UCSD-AML1 (cell line): Measurements from ENCODE around the gene NPTN.

Experiments used
- DNase-seq: peaks from one replicate; lab custom pipeline; 2025; ENCODE audit not compliant: unreplicated experiment; lab: John Stamatoyannopoulos, UW

The NPTN gene

GRCh38 chr15:73632670-73633058 lies 525 bp downstream of the NPTN start:
- DNase-seq: peak; percentile 45

GRCh38 chr15:73631915-73632669 lies 1.1 kb downstream of the NPTN start:
- peak; percentile 29 for DNase-seq

- DNase-seq: no peak
Measured at GRCh38 chr15:73630921-73631362, 2.2 kb downstream of the NPTN start.

- no peak for DNase-seq
Measured at GRCh38 chr15:73629798-73630429, 3.3 kb downstream of the NPTN start.

DNA sequence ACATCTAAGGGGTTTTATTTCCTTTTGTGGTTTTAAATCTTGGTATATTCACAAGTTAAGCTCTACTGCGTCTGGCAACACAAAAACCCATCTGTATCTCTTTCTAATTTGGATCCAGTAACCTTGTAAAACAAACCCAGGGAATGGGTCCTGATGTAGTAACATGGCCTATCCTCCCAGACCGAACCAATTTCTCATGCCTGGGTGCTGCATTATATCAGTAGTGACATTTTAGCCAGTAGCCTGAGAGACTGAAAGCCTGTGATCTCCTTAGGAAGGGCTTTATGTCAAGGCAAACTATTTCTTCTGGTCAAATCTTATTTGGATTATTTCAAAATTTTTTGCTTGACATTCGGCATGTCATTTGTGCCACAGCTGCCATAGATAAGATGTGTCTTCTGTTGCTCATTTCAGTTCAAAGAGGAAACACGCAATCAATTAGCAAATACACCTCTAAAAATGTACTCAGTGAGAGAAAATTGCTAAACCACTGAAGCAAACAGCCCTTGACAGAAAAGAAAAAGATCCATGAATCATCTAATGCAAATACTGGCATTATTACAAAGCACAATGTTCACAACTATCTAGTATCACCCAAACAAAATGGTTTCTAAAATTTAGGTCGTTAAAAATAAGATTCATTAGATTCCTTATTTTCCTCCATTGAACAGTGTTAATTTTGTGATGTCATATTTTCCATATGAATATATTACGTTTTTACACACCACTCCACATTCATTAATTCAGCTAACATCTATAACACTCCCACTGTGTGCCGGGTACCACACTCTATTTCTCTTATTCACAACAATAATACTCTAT lies 4.0 kb downstream of the NPTN start:
- DNase-seq: no peak

- no peak for DNase-seq
Measured at GRCh38 chr15:73628102-73628501, 5.1 kb downstream of the NPTN start.

GRCh38 chr15:73626072-73626471 lies 7.1 kb downstream of the NPTN start:
- no peak for DNase-seq

- DNase-seq: no peak
Measured at GRCh38 chr15:73624530-73624929, 8.7 kb downstream of the NPTN start.

DNA sequence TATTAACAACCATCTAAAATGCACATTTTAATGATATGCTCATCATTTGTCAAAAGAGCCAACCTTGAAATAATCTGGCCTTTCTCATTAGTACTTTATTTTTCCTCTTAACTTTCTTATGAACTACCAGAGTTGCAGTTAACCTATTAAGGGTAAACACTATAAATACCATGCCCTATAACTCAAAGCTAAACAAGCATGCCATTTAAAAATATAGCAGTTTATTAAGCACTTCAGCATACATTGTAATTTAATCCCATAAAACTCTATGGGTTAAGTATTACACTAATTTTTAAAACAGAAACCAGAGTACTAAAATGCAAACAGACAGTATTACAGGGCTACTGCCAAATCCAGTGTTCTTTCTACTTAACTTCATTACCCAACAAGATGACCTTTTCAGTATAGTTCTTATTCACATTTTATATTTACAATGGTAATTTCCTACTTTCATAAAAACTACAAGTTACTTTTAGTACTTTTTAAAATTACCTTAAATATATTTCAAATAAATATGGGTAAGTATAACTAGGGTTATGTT lies 11.8 kb downstream of the NPTN start:
- DNase-seq: no peak

GRCh38 chr15:73620078-73620477 lies 13.1 kb downstream of the NPTN start:
- DNase-seq: no peak

DNA sequence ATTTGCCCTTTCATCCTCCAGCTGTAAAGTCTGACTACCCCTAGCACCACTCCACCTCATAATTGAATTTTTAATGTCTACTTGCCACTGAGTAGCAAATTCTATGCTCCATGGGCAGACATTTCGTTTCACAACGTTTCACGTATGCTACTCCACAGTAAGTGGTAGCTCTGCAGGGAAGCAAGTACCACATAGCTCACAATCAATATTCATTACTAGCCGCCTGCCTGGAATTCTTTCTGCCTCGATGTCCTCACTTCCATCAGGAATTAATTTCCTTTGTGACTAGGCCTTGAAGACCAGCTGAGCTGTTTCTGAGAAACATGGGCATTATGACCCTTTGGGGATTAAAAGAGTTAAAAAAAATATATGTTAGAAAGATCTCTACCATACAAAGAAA lies 15.3 kb downstream of the NPTN start:
- no peak for DNase-seq

GRCh38 chr15:73617301-73617831 lies 15.8 kb downstream of the NPTN start:
- no peak for DNase-seq

DNA sequence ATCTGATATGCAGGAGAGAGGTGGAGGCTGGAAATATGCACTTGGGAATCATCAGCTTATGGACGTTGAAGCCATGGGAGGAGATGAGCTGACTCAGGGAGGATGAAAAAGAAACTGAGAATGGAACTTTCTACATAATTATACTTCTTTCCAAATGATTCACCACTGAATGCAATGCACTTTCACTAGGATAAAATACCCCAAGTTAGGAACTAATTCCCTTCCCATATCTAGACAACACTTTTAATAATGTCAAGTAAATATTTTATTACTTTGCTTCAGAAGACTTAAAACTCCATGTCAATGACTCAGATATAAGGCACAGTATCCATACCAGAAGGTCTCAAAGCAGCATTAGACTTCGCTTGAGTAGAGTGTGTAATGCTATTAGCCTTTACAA lies 24.2 kb downstream of the NPTN start:
- no peak for DNase-seq

DNA sequence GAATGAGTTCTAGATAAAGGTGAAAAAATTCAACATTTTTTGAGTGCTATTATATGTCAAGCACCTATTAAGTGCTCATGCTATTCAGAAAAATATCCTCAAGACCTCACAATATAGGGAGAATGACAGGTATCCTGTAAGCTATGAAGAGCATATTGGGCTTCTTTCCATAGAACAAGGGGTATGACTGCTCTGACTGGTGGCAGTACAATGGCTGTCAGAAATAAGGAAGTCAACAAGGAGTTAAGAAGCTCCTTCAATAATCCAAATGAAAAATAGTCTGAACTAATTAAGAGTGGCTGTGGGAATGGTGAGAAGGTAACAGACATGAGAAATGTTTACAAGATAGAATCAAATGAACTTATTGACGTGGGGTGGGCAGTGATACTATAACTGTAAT lies 24.7 kb downstream of the NPTN start:
- DNase-seq: no peak

DNA sequence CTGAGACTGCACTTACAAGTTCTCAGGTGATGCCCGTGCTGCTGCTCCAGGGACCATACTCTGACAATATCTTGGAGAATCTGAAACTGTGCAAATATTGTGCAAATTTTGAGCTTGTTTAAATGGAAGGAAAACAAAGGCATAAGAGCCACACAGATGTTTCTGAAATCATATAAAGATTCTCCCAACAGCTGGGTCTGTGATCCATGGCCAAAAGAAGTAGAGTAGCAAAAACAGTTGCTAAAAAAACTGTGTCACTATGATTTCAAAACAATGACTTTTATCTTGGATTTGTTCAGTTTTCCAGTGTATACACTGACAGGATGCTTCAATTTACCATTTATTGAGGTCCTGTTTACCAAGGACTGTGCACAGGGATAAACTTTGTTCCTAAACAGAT lies 25.3 kb downstream of the NPTN start:
- no peak for DNase-seq

GRCh38 chr15:73607405-73607804 lies 25.8 kb downstream of the NPTN start:
- no peak for DNase-seq

DNA sequence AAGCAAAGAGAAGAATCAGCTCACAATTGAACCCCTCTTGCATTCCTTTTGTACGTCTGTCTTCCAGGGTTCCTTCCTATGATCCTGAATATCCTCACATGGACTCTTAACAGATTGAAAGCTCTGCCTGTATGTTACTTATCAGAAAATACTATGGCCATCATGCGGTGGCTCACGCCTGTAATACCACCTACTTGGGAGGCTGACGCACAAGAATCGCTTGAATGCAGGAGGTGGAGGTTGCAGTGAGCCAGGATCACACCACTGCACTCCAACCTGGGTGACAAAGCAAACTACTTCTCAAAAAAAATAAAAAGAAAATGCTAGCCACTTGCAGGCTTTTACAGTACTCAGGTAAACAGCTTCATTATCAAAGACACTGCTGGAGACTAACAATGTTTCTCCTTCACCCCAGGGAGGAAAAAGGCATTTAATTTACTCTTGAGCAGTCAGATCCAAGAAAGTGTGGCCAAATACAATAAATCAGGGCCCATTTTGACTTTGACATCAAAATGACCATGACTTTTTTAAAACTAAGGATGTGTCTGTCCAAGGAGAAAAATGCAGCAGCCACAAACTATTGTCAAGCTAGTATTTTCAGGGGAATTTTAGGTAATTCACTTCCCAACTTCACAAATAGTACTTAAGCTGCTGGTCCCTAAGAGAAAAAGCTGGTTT lies 27.3 kb downstream of the NPTN start:
- no peak for DNase-seq

DNA sequence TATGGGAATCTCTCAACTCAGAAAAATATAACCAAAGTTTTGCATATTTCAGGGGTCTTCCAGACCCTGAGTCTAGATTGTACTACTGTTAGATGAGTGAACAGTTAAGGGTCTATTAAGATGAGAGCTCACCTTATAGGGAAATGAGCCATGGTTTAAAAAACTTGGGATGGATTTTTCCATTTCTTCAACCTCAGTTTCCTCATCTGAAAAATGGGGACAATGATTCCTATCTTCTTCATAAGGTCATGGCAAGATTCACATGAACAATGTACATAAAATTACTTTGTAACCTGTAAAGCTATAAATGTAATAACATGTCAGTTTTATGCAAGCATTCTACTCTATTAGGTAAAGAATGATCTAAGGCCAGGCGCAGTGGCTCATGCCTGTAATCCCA lies 28.7 kb downstream of the NPTN start:
- DNase-seq: no peak

DNA sequence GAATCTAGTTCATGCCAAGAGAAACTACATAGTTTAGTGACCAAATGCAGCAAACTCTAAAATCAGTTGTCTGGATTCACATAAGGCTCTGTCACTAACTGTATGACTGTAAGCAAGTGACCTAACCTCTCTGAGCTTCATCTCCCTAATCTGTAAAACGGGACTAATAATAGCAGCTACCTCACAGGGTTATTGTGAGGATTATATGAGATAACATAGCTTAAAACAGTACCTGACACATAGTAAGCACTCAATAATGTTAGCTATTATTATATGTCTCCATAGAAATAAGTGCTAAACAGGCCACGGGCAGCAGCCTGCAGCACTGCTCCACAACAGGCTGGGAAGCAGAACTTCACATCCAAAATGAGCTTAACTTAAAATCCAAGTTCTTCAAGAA lies 30.2 kb downstream of the NPTN start:
- no peak for DNase-seq

DNA sequence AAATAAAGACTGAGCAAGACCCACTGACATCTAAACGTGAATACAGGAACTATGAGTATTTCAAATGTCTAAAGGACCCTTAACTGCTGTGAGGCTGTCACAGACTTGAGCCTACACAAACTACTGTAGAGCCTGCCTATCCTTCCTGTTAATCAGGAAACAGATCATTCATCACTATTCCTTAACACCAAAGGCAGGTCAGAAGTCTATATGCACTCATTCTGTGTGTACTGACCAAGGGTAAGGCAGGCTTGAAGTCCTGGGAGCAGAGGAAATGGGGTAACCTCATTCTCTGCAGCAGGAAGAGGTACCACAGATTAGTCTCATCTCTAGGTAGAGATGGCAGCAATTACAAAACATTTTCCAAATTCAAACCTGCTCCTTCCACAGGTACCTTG lies 30.7 kb downstream of the NPTN start:
- DNase-seq: no peak
